ENCODE measurements around the gene IQCH.

GRCh38 chr15:67506775-67507747 lies 252.5 kb downstream of the IQCH start:
- TF ChIP-seq CTCF (IDR thresholded peaks at IDR 0.05) = no peak
- TF ChIP-seq POLR2A (IDR thresholded peaks at IDR 0.05) = no peak
- TF ChIP-seq EP300 (IDR thresholded peaks at IDR 0.05) = no peak
